PC-3 (cell line): Measurements from ENCODE around the gene MPI. TPM values are rescaled to one million over a fixed set of nuclear protein-coding genes. Genes with fewer than 3 reads are reported as not detected.

Experiments
- ATAC-seq: fragments of 200-7000 bp; cut with Tn5 transposase; 2 replicates; pipeline ENCODE4 v1.9.1; 2020; ENCODE audit warnings: mild to moderate bottlenecking, moderate library complexity
- BruUV-seq: library from RNA; stranded (reverse); fragments of 400-500 nt; replicated peaks from 2 replicates; lab custom pipeline; 2021; lab: Mats Ljungman, UMichigan
- CTCF ChIA-PET: fragments of 300-600 bp; sonication (Branson Sonifier 250); formaldehyde crosslinking; loops from one replicate; lab custom pipeline; 2022; ENCODE audit warnings: antibody characterized with exemption; lab: Charles Lee
- POLR2A ChIA-PET: fragments of 300-600 bp; sonication (Branson Sonifier 250); formaldehyde crosslinking; loops from one replicate; lab custom pipeline; 2022; ENCODE audit warnings: antibody characterized with exemption; ENCODE audit not compliant: unreplicated experiment; lab: Charles Lee
- DNase-seq: peaks from one replicate; pipeline ENCODE4 v3.0.0-alpha.2; 2015
- H2AFZ ChIP-seq: fragments of 300-600 bp; sonication (generic); 2 replicates; pipeline ENCODE4 v1.6.0; 2016; ENCODE audit warnings: antibody characterized with exemption, low read length
- H3F3A ChIP-seq: fragments of 300-600 bp; sonication (generic); one replicate; pipeline ENCODE4 v1.6.0; 2017; ENCODE audit warnings: antibody characterized with exemption, low read length, control low read depth, mild to moderate bottlenecking; ENCODE audit not compliant: unreplicated experiment
- H3K27ac ChIP-seq: fragments of 300-600 bp; sonication (generic); 2 replicates; pipeline ENCODE4 v1.5.1; 2016; ENCODE audit warnings: mild to moderate bottlenecking, low read length
- H3K27me3 ChIP-seq: fragments of 300-600 bp; sonication (generic); 2 replicates; pipeline ENCODE4 v1.6.1; 2016; ENCODE audit warnings: low read length, mixed read lengths
- H3K36me3 ChIP-seq: fragments of 300-600 bp; sonication (generic); 2 replicates; pipeline ENCODE4 v1.6.1; 2016; ENCODE audit warnings: low read depth, mixed run types, low read length, mixed read lengths
- H3K4me1 ChIP-seq: fragments of 300-600 bp; sonication (generic); 2 replicates; pipeline ENCODE4 v1.5.1; 2016; ENCODE audit warnings: low read length; ENCODE audit not compliant: insufficient read depth
- H3K4me2 ChIP-seq: fragments of 300-600 bp; sonication (generic); 2 replicates; pipeline ENCODE4 v1.6.0; 2016; ENCODE audit warnings: low read length
- H3K4me3 ChIP-seq: fragments of 300-600 bp; sonication (generic); 2 replicates; pipeline ENCODE4 v1.5.1; 2016; ENCODE audit warnings: mild to moderate bottlenecking, low read length, mixed read lengths
- H3K79me2 ChIP-seq: fragments of 300-600 bp; sonication (generic); 2 replicates; pipeline ENCODE4 v1.6.1; 2017; ENCODE audit warnings: low read length, mixed read lengths
- H3K9ac ChIP-seq: fragments of 300-600 bp; sonication (generic); 2 replicates; pipeline ENCODE4 v1.6.0; 2016; ENCODE audit warnings: mild to moderate bottlenecking, low read length
- H3K9me2 ChIP-seq: fragments of 300-600 bp; sonication (generic); replicated peaks from 2 replicates; pipeline ENCODE4 v1.6.1; 2016; ENCODE audit warnings: mixed run types, low read length, mixed read lengths
- H3K9me3 ChIP-seq: fragments of 300-600 bp; sonication (generic); 2 replicates; pipeline ENCODE4 v1.6.1; 2016; ENCODE audit warnings: low read length, mixed read lengths
- H4K20me1 ChIP-seq: fragments of 300-600 bp; sonication (generic); 2 replicates; pipeline ENCODE4 v1.6.1; 2016; ENCODE audit warnings: low read length, mixed read lengths
- EZH2 ChIP-seq: fragments of 300-600 bp; sonication (generic); IDR thresholded peaks from one replicate; pipeline ENCODE4 v1.6.1; 2017; ENCODE audit warnings: antibody characterized with exemption, mild to moderate bottlenecking, low read length; ENCODE audit not compliant: unreplicated experiment
- EZH2phosphoT487 ChIP-seq: fragments of 300-600 bp; sonication (generic); IDR thresholded peaks from 2 replicates; pipeline ENCODE4 v1.6.1; 2018; ENCODE audit warnings: mild to moderate bottlenecking, antibody characterized with exemption, low read length, borderline replicate concordance
- intact Hi-C: fragments of 100-400 bp; cut with micrococcal nuclease; formaldehyde crosslinking; loops from 2 replicates; pipeline ENCODE4 v1.9.0; 2023
- total RNA-seq: library from RNA; depleted of rRNA; stranded (reverse); fragments of >200 nt; gene quantifications from 2 replicates; pipeline ENCODE4 v1.2.3, GENCODE V29; 2014
- TF ChIP-seq, protein P1 (sequence below): fragments of 300-600 bp; sonication (generic); conservative IDR thresholded peaks from 2 replicates; pipeline ENCODE4 v1.5.1; 2017; ENCODE audit warnings: antibody characterized with exemption, low read depth, mild to moderate bottlenecking, low read length

Gene MPI
- total RNA-seq, 1 experiment from 2014 or later = 35.2 TPM

DNA sequence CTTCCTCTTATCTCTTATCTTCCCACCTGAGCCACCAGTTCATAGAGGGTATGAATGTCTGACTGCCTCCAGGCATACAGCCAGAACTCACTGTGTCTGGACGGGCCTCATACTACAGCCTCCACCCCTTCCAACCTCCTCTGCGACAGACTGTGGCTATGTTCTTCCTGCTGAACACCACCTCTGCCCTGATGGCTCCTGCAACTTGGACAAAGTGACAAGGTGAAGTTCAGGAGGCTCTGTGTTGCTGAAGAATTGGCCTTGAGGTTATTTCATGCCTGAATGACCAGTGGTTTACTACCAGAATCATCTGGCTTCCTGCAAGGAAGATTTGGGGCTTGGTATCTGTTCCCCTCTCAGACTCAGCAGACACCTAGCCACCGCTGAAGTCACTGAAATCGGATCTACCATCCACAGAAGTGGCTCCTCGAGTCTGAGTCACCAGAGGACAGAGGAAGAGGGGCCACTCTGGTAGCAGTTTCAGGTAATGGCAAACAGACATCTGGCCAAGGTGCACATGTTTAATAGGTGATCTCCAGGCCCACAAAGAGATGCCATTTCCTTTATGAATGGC is 32.7 kb upstream of the MPI start:
- H3K9ac ChIP-seq = no peak overlapping the region
- no peak overlapping the region for H2AFZ ChIP-seq
- POLR2A ChIA-PET = no interaction called here
- TF ChIP-seq, protein P1, sequence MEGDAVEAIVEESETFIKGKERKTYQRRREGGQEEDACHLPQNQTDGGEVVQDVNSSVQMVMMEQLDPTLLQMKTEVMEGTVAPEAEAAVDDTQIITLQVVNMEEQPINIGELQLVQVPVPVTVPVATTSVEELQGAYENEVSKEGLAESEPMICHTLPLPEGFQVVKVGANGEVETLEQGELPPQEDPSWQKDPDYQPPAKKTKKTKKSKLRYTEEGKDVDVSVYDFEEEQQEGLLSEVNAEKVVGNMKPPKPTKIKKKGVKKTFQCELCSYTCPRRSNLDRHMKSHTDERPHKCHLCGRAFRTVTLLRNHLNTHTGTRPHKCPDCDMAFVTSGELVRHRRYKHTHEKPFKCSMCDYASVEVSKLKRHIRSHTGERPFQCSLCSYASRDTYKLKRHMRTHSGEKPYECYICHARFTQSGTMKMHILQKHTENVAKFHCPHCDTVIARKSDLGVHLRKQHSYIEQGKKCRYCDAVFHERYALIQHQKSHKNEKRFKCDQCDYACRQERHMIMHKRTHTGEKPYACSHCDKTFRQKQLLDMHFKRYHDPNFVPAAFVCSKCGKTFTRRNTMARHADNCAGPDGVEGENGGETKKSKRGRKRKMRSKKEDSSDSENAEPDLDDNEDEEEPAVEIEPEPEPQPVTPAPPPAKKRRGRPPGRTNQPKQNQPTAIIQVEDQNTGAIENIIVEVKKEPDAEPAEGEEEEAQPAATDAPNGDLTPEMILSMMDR = no peak
- TF ChIP-seq EZH2 (no peak), EZH2phosphoT487 (no peak)
- ATAC-seq (no peak), DNase-seq (peak; percentile 28)
- CTCF ChIA-PET = no interaction called here
- no peak overlapping the region for H3K27ac ChIP-seq
- H3K79me2 ChIP-seq = peaks cover 22% of the 10 kb centered on the region
- H3K27me3 ChIP-seq = no peaks in the 10 kb centered on the region
- no peak overlapping the region for H3K4me3 ChIP-seq
- intact Hi-C loops = no loop called here
- no peak overlapping the region for H3K4me2 ChIP-seq
- no peaks in the 10 kb centered on the region for H3K9me2 ChIP-seq
- no peaks in the 10 kb centered on the region for H3K9me3 ChIP-seq
- H3K4me1 ChIP-seq = peaks cover 11% of the 10 kb centered on the region
- no peaks in the 10 kb centered on the region for H4K20me1 ChIP-seq
- H3F3A ChIP-seq = no peaks in the 10 kb centered on the region
- H3K36me3 ChIP-seq = no peaks in the 10 kb centered on the region
- no TSS peak for BruUV-seq

DNA sequence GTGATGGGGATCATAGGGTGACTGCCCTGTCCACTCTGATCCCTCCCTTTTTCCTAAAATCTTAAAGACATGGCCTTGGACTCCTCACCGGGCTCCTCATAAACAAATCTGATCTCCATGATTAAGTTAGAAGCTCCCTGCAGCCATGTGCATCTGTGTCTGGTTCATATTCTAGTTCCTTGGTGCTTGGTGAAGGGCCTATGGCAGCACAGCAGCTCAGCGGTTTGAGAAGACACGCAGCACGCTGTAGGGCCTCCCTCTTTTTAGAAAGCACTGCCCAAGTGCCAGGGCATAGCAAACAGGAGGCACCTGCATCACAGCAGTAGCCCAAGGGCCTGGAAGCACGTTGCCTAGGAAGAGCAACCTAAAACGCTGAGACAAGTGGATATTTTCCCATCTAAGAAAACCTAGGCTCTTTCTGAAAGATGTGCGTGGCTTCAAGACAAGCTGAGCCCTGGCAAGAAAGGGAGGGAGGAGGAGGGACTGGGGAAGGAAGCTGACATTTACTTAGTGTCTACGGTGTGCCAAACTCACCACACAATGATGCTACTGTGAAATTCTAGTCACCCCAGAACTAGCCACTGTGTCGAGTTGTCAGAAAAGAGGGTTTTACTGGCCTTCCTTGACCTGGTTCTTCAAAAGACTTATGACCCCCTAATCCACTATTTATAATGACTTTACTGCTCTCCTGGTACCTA is 32.0 kb upstream of the MPI start:
- Histone ChIP-seq H3K4me1 (peaks cover 11% of the 10 kb centered on the region), H3K9ac (no peak overlapping the region), H3K79me2 (peaks cover 25% of the 10 kb centered on the region), H2AFZ (no peak overlapping the region), H4K20me1 (no peaks in the 10 kb centered on the region), H3K27me3 (no peaks in the 10 kb centered on the region), H3K36me3 (no peaks in the 10 kb centered on the region), H3K4me3 (no peak overlapping the region), H3K4me2 (no peak overlapping the region), H3F3A (no peaks in the 10 kb centered on the region), H3K9me2 (no peaks in the 10 kb centered on the region), H3K27ac (no peak overlapping the region), H3K9me3 (no peaks in the 10 kb centered on the region)
- POLR2A ChIA-PET = no interaction called here
- DNase-seq (no peak), ATAC-seq (no peak)
- no TSS peak for BruUV-seq
- TF ChIP-seq, protein P1 = no peak
- TF ChIP-seq EZH2 (no peak), EZH2phosphoT487 (no peak)
- intact Hi-C loops = no loop called here
- CTCF ChIA-PET = no interaction called here

DNA sequence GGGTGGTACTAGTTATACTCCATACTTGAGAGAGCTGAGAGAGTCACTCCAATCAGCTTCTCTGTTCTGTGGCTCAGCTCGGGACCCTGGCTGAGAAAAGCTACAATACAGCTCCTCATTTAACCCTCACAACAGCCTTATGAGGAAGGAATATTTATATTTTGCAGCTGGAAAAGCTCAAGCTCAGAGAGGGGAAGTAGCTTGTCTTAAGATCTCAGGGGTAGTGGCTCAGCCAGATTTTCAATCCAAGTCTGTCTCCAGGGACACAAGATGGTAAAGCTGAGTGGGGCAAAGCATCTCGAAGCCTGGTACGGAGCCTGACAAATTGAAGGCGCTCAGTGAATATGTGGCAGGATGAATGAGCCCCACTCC is 31.5 kb upstream of the MPI start:
- Histone ChIP-seq H3K4me3 (no peak overlapping the region), H3K27ac (no peak overlapping the region), H4K20me1 (no peaks in the 10 kb centered on the region), H2AFZ (no peak overlapping the region), H3K4me1 (peaks cover 16% of the 10 kb centered on the region), H3K27me3 (no peaks in the 10 kb centered on the region), H3K4me2 (no peak overlapping the region), H3K36me3 (no peaks in the 10 kb centered on the region), H3K9me2 (no peaks in the 10 kb centered on the region), H3K9me3 (no peaks in the 10 kb centered on the region), H3K79me2 (peaks cover 27% of the 10 kb centered on the region), H3K9ac (no peak overlapping the region), H3F3A (no peaks in the 10 kb centered on the region)
- BruUV-seq = no TSS peak
- no peak for DNase-seq
- ChIA-PET POLR2A (no interaction called here), CTCF (no interaction called here)
- TF ChIP-seq EZH2 (no peak), EZH2phosphoT487 (no peak)
- TF ChIP-seq, protein P1 = no peak
- intact Hi-C loops = no loop called here
- ATAC-seq = no peak
